NCI-H187 (cell line): ENCODE results near the gene UBE2L3.
"Not testable (repeated sequence)": the region's sequence is repeated elsewhere in the genome, so short reads cannot be mapped to it uniquely, and the experiment has no call there.

Experiments
- DNase-seq, 2 experiments: peaks; one replicate each; lab custom pipeline; 2025; lab: John Stamatoyannopoulos, UW

The UBE2L3 gene

DNA sequence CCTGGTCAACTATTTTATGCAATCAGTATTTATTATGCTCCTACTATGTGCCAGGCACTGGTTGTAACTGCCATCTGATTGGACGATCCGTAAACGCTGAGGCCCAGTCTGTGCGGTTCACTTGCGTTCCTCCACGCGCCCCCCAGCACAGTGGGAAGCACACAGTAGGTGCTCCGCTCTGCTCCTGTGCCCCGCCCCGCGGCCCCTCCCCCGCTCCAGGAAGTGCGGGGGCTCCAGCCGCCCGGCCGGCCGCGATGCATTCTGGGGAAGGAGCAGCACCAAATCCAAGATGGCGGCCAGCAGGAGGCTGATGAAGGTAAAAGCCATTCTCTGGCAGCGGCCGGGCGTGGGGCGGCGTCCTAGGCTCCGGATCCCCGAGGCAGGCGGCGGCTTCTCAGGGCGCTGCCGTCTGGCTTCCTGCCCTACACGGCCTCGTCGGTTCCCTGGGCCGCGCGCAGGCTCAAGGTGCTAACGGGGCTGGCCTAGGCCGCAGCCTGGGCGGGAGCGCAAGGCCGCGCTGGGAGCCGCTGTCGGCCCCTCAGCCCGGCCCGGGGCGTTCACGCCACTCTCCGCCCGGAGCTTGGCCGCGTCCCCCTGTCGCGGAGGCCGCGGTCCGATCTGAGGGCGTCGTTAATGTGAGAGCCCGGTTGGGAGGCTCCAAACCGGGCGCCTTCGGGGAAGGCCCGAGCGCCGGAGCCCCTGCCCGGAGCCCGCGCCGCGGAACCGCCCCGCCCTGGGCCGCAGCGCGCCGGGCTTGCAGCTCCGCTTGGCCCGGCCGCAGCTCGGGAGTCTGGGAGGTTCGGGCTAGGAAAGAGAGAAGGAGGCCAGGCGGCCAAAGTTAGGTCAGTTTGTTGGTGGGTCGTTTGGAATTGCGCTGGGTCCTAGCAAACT is at the start of gene UBE2L3:
Gene UBE2L3 (plus strand): TSS at position 259 of the 891 bp plus-strand sequence. CDS start 31 bp downstream, at position 290.
- no peak for DNase-seq

DNA sequence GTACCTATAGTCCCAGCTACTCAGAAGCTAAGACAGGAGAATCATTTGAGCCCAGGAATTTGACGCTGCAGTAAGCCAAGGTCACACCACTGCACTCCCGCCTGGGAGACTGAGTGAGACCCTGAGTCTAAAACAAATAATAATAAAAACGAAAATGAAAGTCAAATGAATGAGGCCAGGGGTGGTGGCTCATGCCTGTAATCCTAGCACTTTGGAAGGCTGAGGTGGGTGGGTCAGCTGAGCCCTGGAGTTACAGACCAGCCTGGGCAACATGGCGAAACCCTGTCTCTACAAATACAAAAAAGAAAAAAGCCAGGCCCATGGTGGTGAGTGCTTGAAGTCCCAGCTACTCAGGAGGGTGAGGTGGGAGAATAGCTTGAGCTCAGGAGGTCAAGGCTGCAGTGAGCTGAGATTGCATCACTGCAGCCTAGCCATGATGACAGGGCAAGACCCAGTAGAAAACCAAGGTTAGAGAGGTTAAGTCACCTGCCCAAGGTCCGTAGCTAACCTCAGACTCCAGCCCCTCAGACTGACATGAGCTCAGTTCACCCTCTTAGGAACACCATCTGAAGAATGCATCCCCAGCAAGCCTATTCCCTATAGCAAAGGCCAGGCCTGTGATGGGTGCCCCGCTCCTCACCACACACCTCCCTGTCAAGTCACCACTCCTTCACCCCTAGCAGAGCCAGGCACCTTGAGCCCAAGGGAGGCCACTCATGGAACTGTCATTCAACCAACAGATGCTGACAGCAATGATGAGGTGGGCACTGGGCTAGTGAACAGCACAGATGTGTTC is 40.6 kb upstream of the UBE2L3 start:
- DNase-seq = not testable (repeated sequence)

DNA sequence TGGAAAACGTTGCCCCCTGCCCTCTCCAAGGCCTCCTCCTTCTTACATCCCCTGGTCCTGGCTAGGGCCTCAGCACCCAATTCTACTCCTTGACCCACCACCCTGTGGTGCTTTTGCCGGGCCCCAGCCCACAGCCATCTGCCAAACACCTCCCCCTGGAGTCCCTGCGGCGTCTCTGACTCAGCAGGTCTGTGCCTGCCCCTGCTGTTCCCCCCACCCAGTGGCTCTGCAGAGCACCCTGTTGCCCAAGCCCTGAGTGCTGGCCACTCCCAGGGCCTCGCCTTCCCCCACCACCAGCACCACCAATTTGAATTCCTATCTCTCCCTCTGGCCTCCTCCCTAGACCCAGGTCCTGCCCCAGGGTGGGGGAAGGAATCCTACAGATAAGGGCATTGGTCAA is 36.0 kb upstream of the UBE2L3 start:
- DNase-seq = not testable (repeated sequence)

DNA sequence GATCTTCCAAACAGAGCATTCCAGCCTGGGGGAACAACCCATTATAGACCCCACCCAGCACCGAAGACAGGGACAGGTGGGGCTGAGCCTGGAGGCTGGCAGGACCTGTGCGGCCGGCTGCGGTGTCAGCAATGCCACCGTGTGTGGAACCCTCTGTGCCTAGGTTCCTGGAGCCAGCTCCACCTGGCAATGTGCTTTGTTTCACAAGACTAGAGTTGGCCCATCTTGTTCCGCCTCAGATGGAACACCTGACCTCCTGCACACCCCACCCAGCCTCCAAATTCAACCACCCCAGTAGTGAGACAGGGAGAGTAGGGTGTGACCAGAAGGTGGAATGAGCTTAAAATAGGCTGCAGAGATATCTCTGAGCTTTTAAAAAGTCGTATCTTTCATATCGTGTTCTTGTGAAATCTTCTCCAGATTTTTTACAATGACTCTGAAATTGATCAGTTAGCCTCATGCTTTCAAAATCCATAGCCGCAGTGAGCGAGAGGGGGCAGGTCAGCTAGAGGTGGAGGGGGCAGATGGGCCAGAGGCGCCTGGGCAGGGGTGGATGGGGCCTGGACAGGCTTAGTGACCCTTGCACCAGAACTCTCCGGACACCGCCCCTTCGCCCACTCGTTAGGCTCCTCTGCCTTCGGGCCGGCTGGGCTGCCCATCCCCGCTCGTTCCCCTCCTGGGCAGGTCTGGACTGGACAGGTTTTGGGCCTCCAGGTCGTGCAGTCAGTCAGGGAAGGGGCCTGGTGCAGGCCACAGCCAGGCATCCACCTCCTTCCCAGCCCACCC is 34.5 kb upstream of the UBE2L3 start:
- not testable (repeated sequence) for DNase-seq

DNA sequence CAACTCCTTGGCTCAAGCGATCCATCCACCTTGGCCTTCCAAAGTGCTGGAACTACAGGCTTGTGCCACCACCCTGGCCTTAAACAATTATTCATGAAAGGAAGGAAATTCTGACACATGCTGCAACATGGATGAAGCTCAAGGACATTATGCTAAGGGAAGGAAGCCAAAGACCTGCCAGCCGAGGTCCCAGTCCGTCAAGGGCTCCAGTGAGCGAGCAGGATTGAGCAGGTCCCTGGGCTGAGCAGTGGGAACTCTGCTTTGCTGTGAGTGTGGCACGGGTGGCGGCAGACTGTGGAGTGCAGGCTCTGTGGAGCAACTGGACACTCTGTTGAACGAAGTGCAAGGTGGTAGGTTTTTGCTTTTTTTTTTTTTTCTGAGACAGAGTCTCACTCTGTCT is 27.7 kb upstream of the UBE2L3 start:
- DNase-seq = not testable (repeated sequence)

DNA sequence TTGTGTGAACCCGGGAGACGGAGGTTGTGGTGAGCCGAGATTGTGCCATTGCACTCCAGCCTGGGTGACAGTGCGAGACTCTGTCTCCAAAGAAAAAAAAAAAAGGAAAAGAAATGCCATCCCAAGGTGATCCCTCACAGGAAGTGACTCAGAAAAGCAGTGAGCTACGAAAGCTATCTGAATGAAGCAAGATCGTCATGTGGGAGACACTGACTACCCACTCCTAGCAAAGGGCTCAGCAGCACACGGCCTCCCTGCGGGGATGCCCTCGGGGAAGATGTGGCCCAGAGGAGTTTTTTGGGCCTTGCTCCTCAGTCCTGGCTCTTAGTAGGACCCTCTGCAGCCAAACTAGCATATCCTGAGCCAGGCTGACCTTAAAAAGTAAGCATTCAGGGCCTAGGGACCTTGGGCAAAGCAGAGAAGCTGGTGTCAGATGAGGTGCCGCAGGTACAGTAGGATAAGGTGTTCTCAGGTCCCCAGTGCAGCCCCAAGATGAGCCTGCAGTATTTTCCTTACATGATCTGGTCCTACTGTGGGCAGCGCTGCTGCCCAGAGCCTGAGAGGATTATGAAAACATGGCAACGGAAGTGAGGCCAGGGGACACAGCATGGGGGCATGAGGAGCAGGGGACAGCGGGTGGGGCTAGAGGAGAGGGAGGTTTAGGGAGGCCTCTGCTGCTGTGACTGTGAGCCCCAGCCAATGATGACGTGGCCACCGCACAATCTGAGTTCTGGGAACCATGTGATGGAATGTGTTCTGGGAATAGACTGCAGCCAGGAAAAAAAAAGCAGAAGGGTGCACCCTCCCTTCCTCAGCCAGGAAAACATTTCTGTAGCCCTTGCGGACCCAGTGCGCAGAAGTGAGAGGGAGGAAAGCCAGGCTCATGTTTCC is 22.8 kb upstream of the UBE2L3 start:
- DNase-seq = not testable (repeated sequence)

DNA sequence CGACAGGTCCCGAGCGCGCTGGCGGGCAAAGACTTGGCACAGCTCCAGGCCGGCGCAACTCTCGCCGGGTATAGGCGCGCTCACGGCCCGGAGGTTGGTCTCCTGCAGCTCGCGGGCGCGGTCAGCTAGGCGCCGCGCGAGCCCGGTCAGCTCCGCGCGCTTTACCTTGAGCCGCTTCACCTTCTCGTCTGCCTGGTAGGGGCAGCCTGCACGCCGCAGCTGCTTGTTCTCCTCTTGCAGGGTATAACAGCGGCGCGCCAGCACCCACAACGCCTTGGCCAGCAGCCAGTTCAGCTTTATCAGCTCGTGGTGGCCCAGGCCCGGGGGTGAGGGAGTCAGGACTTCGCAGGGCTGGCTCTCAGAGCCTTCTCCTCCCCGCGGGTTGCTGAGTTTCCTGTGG is 18.0 kb upstream of the UBE2L3 start:
- DNase-seq = not testable (repeated sequence)

DNA sequence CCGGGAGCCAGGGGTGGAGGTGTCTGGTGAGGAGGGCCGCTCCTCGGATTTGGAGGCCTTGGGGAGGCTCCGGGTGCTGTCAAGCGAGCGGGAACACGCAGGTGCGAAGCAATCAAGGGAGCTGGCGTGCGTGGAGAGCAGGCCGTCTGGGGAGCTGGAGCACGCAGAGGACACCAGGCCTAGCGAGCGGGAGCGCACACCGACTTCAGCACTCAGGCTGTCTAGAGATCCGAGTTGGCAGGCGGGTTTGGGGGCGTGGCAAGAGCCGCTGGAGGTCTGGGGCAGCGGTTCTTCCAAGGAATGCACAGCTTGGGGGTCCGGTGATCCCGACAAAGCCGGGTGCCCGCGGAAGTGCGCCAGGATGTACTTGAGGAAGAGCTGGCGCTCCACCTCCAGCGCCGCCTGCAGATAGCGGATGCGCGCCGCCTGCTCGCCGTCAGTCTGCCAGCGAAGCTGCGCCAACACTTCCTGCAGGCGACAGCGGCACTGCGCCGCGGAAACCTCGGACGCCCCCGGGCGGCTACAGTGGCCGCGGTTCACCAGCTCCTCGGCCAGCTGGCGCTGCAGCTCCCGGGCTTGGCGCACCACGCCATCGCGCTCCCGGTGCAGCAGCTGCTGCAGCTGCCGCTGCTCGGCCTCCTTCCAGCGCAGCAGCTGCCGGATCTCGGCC is 17.4 kb upstream of the UBE2L3 start:
- not testable (repeated sequence) for DNase-seq

DNA sequence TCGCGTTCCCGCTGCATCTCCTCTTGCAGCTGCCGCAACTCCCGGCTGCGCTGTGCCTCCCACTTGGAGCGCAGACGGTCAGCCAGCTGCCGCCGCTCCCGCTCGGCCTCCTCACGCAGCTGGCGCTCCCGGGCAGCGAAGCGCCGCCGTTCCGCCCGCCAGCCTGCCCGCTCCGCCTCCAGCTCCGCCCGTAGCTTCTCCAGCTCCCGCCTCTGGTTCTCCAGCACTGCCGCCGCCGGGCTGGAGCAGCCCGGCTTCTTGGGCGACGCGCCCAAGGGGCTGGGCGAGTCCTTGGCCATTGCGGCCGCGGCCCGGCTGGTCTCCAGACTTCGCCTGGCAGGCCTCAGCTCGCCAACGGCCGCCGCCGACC is 16.9 kb upstream of the UBE2L3 start:
- not testable (repeated sequence) for DNase-seq

DNA sequence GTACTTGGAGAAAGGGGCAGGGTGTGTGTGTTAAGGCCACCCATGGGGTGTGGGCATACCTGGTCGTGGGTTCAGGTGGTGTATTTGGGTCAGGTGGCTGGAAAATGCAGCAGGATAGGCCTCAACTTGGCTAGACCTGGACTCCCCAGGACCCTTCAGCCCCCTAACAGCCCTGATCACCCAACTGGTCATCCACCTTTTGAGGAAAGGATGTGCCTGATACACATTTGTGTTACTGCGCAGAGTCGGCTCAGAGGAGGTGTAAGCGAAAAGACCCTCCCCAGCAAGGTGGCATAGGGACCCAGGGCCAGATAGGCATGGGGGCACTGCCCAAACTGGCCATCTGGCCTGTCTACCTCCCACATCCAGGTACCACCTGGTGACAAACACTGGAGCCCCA is 16.2 kb upstream of the UBE2L3 start, which contains the start of gene RIMBP3C:
Gene RIMBP3C (minus strand): TSS at position 101 of the 400 bp plus-strand sequence. CDS start 485 bp downstream, outside the sequence.
- DNase-seq = not testable (repeated sequence)

DNA sequence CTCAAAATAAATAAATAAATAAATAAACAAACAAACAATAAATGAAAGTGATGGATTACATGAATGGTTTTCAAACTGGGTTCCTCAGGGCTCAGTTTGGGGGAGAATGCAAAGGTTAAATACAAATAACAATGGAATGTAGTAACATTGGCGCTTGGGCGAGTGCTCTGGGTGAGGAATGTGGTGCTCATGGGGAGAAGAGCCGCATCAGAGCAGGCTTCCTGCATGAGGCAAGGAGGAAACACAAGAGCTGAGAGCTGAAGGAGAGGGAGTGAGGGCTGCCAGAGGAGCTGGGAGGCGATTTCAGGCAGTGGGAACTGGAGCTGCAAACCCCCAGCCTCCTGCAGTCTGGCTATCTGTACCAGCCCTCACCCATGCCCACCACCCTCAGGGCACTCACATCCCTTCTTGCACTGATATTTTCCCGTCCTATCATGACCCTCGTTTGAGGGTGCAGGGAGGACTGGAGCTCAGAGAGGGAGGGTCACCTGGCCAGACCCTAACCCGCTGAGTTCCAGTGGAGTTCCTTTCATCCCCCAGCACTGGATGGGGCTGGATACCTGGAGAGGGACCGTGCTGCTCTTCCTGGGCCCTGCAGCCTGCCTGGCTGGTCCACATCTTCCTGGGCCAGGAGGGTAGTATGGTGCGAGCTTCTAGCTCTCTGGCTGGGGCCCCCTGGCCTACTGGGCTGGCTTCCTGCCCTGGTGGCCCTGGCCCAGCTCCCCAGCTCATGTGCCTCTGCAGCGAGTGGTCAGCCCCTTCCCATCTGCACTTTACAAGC is 8.0 kb upstream of the UBE2L3 start:
- not testable (repeated sequence) for DNase-seq

DNA sequence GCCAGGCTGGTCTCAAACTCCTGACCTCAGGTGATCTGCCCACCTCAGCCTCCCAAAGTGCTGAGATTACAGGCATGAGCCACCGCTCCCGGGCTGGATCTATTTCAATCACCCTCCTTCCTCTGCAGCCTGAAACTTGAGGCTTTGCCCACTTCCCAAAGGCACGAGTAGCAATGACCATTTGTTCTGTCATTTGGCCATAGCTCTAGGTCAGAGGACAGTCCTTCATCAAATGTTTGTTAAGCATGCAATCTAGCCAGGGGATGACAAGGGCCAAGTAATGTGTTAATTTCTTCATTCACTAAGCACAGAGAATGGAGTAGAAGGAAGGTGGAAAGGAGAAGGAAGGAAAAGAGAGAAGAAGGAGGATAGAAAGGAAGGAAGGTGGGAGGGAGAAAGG is 6.9 kb upstream of the UBE2L3 start:
- not testable (repeated sequence) for DNase-seq

DNA sequence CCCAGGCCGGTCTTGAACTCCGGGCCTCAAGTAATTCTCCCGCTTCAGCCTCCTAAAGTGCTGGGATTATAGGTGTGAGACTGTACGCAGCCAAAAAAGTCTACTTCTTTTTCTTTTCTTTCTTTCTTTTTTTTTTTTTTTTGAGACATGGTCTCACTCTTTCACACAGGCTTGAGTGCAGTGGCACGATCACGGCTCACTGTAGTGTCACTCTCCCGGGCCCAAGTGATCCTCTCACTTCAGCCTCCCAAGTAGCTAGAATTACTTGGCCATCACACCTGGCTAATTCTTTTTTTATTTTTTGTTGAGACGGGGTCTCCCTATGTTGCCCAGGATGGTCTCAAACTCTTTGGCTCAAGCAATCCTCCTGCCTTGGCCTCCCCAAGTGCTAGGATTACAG is 3.6 kb upstream of the UBE2L3 start:
- no peak for DNase-seq

DNA sequence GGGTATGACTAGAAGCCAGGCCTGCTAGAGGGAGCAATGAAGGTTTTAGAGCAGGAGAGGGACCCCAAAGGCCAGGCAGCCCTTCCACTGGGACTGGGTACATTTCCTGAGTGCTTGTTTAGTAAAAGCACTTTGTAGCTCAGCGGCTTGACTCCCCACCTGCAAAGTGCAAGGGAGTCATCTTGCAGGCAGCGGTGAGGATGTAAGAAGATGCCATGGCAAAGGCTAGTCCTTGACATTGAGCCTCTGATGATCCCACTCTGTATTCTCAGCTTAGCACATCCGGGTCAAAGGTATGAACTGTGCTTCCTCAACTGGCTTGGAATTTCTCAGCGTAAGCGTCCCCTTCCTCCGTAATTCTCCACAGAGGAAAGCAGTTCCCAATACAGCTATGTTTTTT is 3.1 kb upstream of the UBE2L3 start:
- no peak for DNase-seq

DNA sequence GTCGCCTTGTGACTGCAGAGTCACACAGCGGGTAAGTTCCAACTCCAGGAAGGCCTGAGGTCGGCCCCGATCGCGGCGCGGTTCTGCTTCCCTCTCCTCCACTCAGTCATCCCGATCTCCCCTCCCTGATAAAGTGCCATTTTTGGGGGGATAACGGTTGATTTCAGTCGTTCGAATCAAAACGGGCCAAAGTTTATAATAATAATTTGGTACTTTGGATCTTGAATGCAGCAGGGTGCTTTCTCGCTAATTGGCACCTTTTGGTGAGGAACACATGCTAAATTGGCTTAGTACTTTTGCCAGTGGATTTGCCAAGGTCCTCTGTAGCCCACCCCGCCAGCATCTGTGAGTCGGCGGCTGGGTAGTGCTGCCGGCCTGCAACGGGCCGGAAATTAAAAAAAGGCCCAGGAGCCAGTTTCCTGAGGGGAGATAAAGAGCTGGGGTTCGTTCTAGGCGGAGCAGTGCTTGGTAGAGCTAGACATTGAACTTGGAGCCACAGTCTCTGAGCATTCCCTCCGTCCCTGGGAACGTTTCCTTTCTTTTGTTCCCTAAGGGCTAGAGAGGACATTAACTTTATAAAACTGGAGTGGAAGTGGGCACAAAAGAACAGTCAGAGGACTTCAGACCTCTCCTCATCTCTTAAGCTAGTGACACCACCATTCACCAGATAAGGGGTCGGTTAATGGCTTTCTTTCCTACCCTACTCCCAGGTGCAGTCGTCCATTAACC is 997 bp downstream of the UBE2L3 start:
- no peak for DNase-seq

DNA sequence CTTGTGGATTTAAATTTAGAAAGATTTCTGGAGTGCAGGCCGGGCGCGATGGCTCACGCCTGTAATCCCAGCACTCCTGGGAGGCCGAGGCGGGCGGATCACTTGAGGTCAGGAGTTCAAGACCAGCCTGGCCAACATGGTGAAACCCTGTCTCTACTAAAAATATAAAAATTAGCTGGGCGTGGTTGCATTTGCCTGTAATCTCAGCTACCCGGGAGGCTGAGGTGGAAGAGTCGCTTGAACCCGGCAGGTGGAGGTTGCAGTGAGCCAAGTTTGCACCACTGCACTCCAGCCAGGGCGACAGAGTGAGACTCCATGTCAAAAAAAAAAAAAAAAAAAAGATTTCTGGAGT is 1.5 kb downstream of the UBE2L3 start:
- DNase-seq = not testable (repeated sequence)

DNA sequence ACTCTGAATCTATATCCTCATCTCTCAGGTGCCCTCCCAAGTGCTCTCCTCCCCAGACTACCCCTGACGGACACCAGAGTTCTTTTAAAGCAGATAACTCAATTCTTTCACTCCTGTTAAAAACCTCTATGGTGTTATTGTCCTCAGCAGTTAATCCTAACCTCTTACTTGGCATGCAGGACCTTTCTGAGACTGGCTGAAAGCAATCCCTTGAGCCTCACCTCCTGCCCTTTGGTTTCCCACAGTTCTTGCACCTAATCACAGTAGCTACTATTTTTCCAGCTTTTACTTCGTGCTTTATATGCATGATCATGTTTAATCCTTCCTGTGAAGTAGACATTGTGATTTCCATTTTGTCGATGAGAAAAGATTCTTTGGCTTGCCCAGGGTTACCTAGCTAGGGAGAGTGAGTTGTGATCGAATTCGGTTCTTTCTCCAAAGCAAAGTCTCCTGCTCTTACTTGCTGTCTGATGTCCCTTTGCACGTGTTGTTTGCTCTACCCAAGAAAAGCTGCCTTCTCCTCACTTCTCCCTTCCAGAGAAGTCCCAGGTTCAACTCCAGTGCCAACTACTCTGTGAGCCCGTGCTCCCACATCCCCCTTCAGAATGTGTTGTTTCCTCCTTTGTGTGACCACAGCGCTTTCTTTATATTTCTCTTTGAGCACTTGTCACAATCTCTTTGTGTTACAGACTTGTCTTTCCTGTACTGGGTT is 2.1 kb downstream of the UBE2L3 start:
- DNase-seq = no peak

DNA sequence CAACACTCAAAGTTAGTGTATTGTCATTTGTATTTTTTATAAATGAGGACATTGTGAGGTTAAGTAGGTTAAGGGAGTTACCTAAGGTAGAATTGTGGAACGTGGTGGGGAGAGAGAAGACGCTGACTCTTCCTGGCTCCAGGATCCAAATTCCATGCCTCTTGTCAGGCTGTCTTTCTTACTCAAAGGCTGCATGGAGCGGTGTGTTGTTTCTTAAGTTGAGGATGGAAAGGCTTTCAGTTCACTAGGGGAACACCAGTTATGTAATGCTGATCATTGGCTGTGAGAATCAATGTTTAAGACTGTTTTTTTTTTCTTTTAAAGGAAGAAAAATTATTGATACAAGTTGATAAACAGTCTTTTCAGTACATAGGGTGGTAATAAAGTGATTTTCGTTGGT is 2.9 kb downstream of the UBE2L3 start:
- no peak for DNase-seq
